Uterus (tissue), 4 donors: ENCODE data around the gene E2F6. TPM values are rescaled to one million over a fixed set of nuclear protein-coding genes. Genes with fewer than 3 reads are reported as not detected.

ENCODE experiments used
- DNase-seq, 2 donors: peaks; one replicate each; pipeline ENCODE4 v3.0.0-alpha.2; 2019 to 2020
- H3K27ac ChIP-seq, 2 donors: fragments of 200-600 bp; sonication (generic); 1 replicate in 1 of 2; 2 replicates in 1 of 2; pipeline ENCODE4 v1.5.1; 2016 to 2018
- H3K27me3 ChIP-seq, 2 donors: fragments of 200-600 bp; sonication (generic); one replicate each; pipeline ENCODE4 v1.5.1; 2018 to 2019; ENCODE audit warnings: control low read depth in 1 of 2
- H3K36me3 ChIP-seq, 2 donors: fragments of 200-600 bp; sonication (generic); one replicate each; pipeline ENCODE4 v1.5.1; 2019; ENCODE audit warnings: control low read depth in 1 of 2
- H3K4me1 ChIP-seq, 2 donors: fragments of 200-600 bp; sonication (generic); one replicate each; pipeline ENCODE4 v1.5.1; 2018 to 2019; ENCODE audit warnings: control low read depth in 1 of 2
- H3K4me3 ChIP-seq, 2 donors: fragments of 200-600 bp; sonication (generic); 1 replicate in 1 of 2; 2 replicates in 1 of 2; pipeline ENCODE4 v1.5.1; 2018 to 2019; ENCODE audit warnings: mild to moderate bottlenecking in 1 of 2
- H3K9me3 ChIP-seq, 2 donors: fragments of 200-600 bp; sonication (generic); one replicate each; pipeline ENCODE4 v1.5.1; 2019; ENCODE audit warnings: control low read depth in 1 of 2
- CTCF ChIP-seq, 4 experiments: fragments of 200-600 bp in 2 of 4; fragments of 450-650 bp in 2 of 4; sonication (generic) in 2 of 4; IDR thresholded peaks; one replicate each; pipeline ENCODE4 v1.5.1; 2016 to 2019; ENCODE audit warnings: antibody characterized with exemption in 4 of 4, mild to moderate bottlenecking in 2 of 4, moderate library complexity in 1 of 4
- POLR2A ChIP-seq, 2 donors: fragments of 450-650 bp; IDR thresholded peaks; one replicate each; pipeline ENCODE4 v1.6.1; 2016; ENCODE audit warnings: antibody characterized with exemption in 2 of 2, mild to moderate bottlenecking in 1 of 2, moderate library complexity in 1 of 2
- intact Hi-C: fragments of 100-400 bp; cut with DNase I; formaldehyde crosslinking; loops from one replicate; pipeline ENCODE4 v1.15.1; 2023; ENCODE audit warnings: low total_unique reads
- total RNA-seq, 4 donors: library from RNA; depleted of rRNA in 3 of 4; stranded (reverse); fragments of >200 nt in 3 of 4; gene quantifications; one replicate each; pipeline versions ENCODE4 v1.1.0 to v1.2.4, GENCODE V29; 2014 to 2023
- donor health status: DM: yes; HTN: yes; CAD: no.

The E2F6 gene
- total RNA-seq, 4 donors from 2014 or later = 10.2 to 25.0 (median 20.7) TPM

GRCh38 chr2:11499081-11499743 lies 33.3 kb upstream of the E2F6 start:
- peaks cover 0 to 6% of the 10 kb centered on the region in 2 donors for H3K4me1 ChIP-seq
- H3K27me3 ChIP-seq = no peaks in the 10 kb centered on the region
- peak overlapping the region; percentile 78 to 81 for H3K27ac ChIP-seq
- DNase-seq = peak in 1 of 2 donors; percentile 11
- intact Hi-C loops = no loop called here
- no peak for TF ChIP-seq CTCF (IDR thresholded peaks at IDR 0.05)
- TF ChIP-seq POLR2A (IDR thresholded peaks at IDR 0.05) = no peak
- no peaks in the 10 kb centered on the region for H3K9me3 ChIP-seq
- H3K4me3 ChIP-seq = no peak overlapping the region
- H3K36me3 ChIP-seq = no peaks in the 10 kb centered on the region

GRCh38 chr2:11498543-11499034 lies 32.6 kb upstream of the E2F6 start:
- TF ChIP-seq CTCF (IDR thresholded peaks at IDR 0.05) = no peak
- no peak for TF ChIP-seq POLR2A (IDR thresholded peaks at IDR 0.05)
- intact Hi-C loops = no loop called here
- Histone ChIP-seq H3K9me3 (no peaks in the 10 kb centered on the region), H3K27me3 (no peaks in the 10 kb centered on the region), H3K36me3 (no peaks in the 10 kb centered on the region), H3K4me3 (no peak overlapping the region), H3K4me1 (peaks cover 0 to 6% of the 10 kb centered on the region in 2 donors), H3K27ac (peak overlapping the region; percentile 78 to 81)
- DNase-seq = peak; percentile 50 to 54

- Histone ChIP-seq H3K4me1 (peaks cover 0 to 6% of the 10 kb centered on the region in 2 donors), H3K4me3 (peak overlapping the region in 1 of 2 donors; percentile 16), H3K36me3 (no peaks in the 10 kb centered on the region), H3K9me3 (no peaks in the 10 kb centered on the region), H3K27ac (peak overlapping the region; percentile 78 to 79), H3K27me3 (no peaks in the 10 kb centered on the region)
- DNase-seq = peak; percentile 37 to 55
- intact Hi-C loops = no loop called here
- TF ChIP-seq POLR2A (IDR thresholded peaks at IDR 0.05) (no peak), CTCF (IDR thresholded peaks at IDR 0.05) (no peak)
Measured at GRCh38 chr2:11495844-11496681, 30.1 kb upstream of the E2F6 start.

GRCh38 chr2:11494310-11494709 lies 28.3 kb upstream of the E2F6 start:
- TF ChIP-seq POLR2A (IDR thresholded peaks at IDR 0.05) (no peak), CTCF (IDR thresholded peaks at IDR 0.05) (no peak)
- no peak for DNase-seq
- Histone ChIP-seq H3K4me3 (no peak overlapping the region), H3K9me3 (no peaks in the 10 kb centered on the region), H3K27ac (no peak overlapping the region), H3K27me3 (no peaks in the 10 kb centered on the region), H3K36me3 (no peaks in the 10 kb centered on the region), H3K4me1 (peaks cover 0 to 6% of the 10 kb centered on the region in 2 donors)
- intact Hi-C loops = no loop called here

- Histone ChIP-seq H3K27me3 (no peaks in the 10 kb centered on the region), H3K9me3 (no peaks in the 10 kb centered on the region), H3K27ac (no peak overlapping the region), H3K4me3 (no peak overlapping the region), H3K36me3 (no peaks in the 10 kb centered on the region), H3K4me1 (peaks cover 0 to 3% of the 10 kb centered on the region in 2 donors)
- DNase-seq = no peak
- TF ChIP-seq POLR2A (IDR thresholded peaks at IDR 0.05) (no peak), CTCF (IDR thresholded peaks at IDR 0.05) (no peak)
- intact Hi-C loops = no loop called here
Measured at GRCh38 chr2:11493282-11493681, 27.3 kb upstream of the E2F6 start.
